Ovary (tissue), 9 donors: ENCODE measurements around the gene IKZF1. TPM values are rescaled to one million over a fixed set of nuclear protein-coding genes. Genes with fewer than 3 reads are reported as not detected.

Experiments
- DNase-seq, 5 donors: peaks; one replicate each; pipeline ENCODE4 v3.0.0-alpha.2; 2019 to 2020
- H3K27ac ChIP-seq, 2 donors: fragments of 200-600 bp; one replicate each; pipeline versions ENCODE4 v1.5.1 to v1.8.0; 2019 to 2022
- H3K27me3 ChIP-seq: fragments of 200-600 bp; one replicate; pipeline ENCODE4 v1.8.0; 2022
- H3K36me3 ChIP-seq: fragments of 200-600 bp; sonication (generic); one replicate; pipeline ENCODE4 v1.5.1; 2019
- H3K4me1 ChIP-seq: one replicate; pipeline ENCODE4 v1.8.1; 2013; ENCODE audit warnings: mild to moderate bottlenecking, moderate library complexity; ENCODE audit not compliant: insufficient read depth
- H3K4me3 ChIP-seq: fragments of 200-600 bp; sonication (generic); one replicate; pipeline ENCODE4 v1.5.1; 2017
- H3K9me3 ChIP-seq, 2 donors: fragments of 200-600 bp in 1 of 2; sonication (generic) in 1 of 2; one replicate each; pipeline versions ENCODE4 v1.5.1 to v1.8.1; 2013 to 2019; ENCODE audit warnings: mild to moderate bottlenecking in 1 of 2, moderate library complexity in 1 of 2
- EP300 ChIP-seq: sonication (generic); formaldehyde crosslinking; IDR thresholded peaks from one replicate; pipeline ENCODE4 v1.6.1; 2017; ENCODE audit warnings: antibody characterized with exemption
- POLR2A ChIP-seq: fragments of 450-650 bp; IDR thresholded peaks from one replicate; pipeline ENCODE4 v1.6.1; 2017; ENCODE audit warnings: antibody characterized with exemption, mild to moderate bottlenecking, moderate library complexity
- WGBS, 3 donors: extraction: QIAGEN DNeasy Blood & Tissue Kit in 1 of 3; methylation state at CpG; one replicate each; pipeline versions ENCODE4 v1.1.5 to v1.1.7; 2013 to 2017; 5-methylcytosine and 5-hydroxymethylcytosine counted together
- intact Hi-C, 4 donors: fragments of 100-400 bp; cut with DNase I; formaldehyde crosslinking; loops; one replicate each; pipeline versions ENCODE4 v1.11.0 to v1.15.1; 2022 to 2023
- polyA plus RNA-seq, 2 donors: library from polyadenylated mRNA; stranded (reverse); fragments of 200-250 nt in 1 of 2; fragments of 350-450 nt in 1 of 2; fragmentation: Illumina TruSeq in 1 of 2; extraction: RNeasy Lipid Tissue Mini Kit (QIAGEN cat#74804) in 1 of 2; gene quantifications; one replicate each; pipeline ENCODE4 v1.2.3, GENCODE V29; 2013 to 2014
- total RNA-seq, 7 donors: library from RNA; depleted of rRNA in 2 of 7; stranded (reverse); fragments of >200 nt in 2 of 7; fragmentation: NEBNext Ultra II Directional in 3 of 7; extraction: Animal tissue kit (Norgen Biotek cat#: 25700) in 3 of 7; gene quantifications; one replicate each; pipeline versions ENCODE4 v1.1.0 to v1.2.4, GENCODE V29; 2016 to 2023
- TF ChIP-seq, protein P1 (sequence below), 3 donors: fragments of 450-650 bp in 2 of 3; fragments of 200-600 bp in 1 of 3; IDR thresholded peaks; one replicate each; pipeline versions ENCODE4 v1.5.1 to v1.8.0; 2016 to 2022; ENCODE audit warnings: antibody characterized with exemption in 3 of 3, mild to moderate bottlenecking in 1 of 3
- donor health status: DM: no; HTN: no; CAD: no; lungs with moderate emphysema.
- donor health status: DM: no; HTN: no; CAD: no.
- donor health status: Bipolar disorder and iron deficiency.
- donor health status: DM: yes; HTN: yes; CAD: no.
- donor health status: DM: no; HTN: no; CAD: no.
- donor health status: DM: yes; HTN: yes; CAD: no.

Gene IKZF1
- total and polyA plus RNA-seq, 9 donors: 0.59 to 7.5 (median 3.3) TPM

DNA sequence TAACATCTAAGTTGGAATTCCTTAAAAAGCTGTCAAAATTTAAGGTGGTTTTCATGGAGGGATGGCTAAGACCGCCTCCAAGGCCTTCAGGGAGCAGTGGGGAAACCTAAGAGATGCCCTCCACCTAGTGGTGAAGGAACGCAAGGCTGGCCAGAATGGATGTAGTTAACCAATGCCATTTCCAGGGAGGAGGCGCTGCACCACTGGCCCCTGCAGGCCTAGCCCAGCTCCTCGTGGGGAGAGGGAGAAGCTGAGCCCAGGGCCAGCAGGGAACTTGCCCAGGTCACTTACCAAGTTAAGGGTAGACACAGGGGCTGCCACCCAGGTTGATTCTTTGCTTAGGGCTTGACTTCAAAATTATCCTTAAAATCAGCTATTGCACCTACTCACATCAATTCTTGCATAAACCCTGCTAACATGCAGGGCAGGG lies 113.6 kb downstream of the IKZF1 start:
- DNase-seq: peak; percentile 17 to 47 (median 38)
- no peak overlapping the region for H3K4me3 ChIP-seq
- no peaks in the 10 kb centered on the region for H3K36me3 ChIP-seq
- TF ChIP-seq EP300: no peak
- TF ChIP-seq, protein P1, sequence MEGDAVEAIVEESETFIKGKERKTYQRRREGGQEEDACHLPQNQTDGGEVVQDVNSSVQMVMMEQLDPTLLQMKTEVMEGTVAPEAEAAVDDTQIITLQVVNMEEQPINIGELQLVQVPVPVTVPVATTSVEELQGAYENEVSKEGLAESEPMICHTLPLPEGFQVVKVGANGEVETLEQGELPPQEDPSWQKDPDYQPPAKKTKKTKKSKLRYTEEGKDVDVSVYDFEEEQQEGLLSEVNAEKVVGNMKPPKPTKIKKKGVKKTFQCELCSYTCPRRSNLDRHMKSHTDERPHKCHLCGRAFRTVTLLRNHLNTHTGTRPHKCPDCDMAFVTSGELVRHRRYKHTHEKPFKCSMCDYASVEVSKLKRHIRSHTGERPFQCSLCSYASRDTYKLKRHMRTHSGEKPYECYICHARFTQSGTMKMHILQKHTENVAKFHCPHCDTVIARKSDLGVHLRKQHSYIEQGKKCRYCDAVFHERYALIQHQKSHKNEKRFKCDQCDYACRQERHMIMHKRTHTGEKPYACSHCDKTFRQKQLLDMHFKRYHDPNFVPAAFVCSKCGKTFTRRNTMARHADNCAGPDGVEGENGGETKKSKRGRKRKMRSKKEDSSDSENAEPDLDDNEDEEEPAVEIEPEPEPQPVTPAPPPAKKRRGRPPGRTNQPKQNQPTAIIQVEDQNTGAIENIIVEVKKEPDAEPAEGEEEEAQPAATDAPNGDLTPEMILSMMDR (IDR thresholded peaks at IDR 0.05): peak in 2 of 3 donors; percentile 25 to 29
- no peak overlapping the region for H3K27ac ChIP-seq
- H3K27me3 ChIP-seq: no peaks in the 10 kb centered on the region
- H3K4me1 ChIP-seq: no peaks in the 10 kb centered on the region
- 3 to 14% (median 6%) methylated on average over 4 of the region's 4 CpGs for WGBS, 3 donors
- no peaks in the 10 kb centered on the region for H3K9me3 ChIP-seq
- intact Hi-C loops: no loop called here

DNA sequence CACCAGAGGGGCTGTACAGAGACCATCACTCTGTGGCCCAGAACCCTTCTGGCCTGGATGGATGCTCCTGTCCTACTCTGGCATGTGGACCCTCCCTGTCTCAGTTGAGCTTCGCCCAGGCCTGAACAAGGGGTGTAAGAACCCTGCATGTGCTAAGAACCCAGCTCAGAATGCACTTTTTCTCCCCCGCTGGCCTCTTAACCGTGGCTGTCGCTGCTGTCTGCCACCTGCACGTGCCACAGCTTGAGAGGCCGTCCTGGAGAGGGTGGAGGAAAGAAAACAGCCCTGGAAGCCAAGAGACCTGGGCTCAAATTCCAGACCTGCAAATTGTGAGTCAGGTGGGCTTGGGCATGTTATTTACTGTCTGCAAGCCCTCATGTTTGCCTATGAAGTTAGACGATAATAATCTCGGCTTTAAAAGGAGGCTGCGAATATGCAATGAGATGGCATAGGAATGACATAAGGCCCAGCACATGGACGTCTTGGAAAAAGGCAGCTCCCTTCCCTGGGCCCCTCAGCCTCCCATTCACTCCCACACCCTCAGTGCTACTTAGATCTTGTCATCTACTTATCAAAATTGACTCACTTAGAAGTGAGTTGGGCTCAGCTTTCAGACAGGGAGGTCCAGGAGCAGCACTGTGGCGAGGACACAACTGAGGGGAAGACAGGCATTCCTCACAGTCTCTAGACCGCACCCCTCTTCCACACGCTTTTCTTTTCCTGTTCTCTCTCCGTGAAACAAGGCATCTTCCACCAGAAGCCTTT lies 114.2 kb downstream of the IKZF1 start:
- TF ChIP-seq, protein P1 (IDR thresholded peaks at IDR 0.05): no peak
- TF ChIP-seq POLR2A (no peak), EP300 (no peak)
- Histone ChIP-seq H3K9me3 (no peaks in the 10 kb centered on the region), H3K27ac (no peak overlapping the region), H3K4me3 (no peak overlapping the region), H3K4me1 (no peaks in the 10 kb centered on the region), H3K27me3 (no peaks in the 10 kb centered on the region), H3K36me3 (no peaks in the 10 kb centered on the region)
- intact Hi-C loops: no loop called here
- WGBS, 3 donors: 65 to 70% (median 66%) methylated on average over 14 of the region's 14 CpGs
- no peak for DNase-seq

DNA sequence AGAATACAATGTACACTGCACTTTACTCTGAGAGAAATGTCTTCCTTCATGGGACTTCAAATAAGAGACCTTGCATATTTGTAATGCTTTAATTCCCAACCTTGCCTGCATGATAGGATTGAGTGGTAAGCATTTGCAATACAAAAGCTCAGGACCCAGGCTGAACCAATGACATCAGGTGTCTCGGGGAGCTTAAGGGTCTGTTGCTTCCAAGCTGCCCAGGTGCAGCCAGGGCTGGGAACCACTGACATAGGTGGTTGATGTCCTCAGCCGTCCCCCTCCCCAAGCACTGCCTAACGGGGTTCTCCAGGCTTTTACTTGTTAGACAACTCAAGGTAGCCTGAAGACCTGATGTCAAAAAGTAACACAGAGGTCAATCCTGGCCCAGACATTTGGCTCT lies 116.5 kb downstream of the IKZF1 start:
- DNase-seq: no peak
- H3K4me1 ChIP-seq: no peaks in the 10 kb centered on the region
- H3K9me3 ChIP-seq: no peaks in the 10 kb centered on the region
- H3K4me3 ChIP-seq: no peak overlapping the region
- intact Hi-C loops: no loop called here
- WGBS, 3 donors: 77 to 92% (median 78%) methylated on average over 3 of the region's 3 CpGs
- TF ChIP-seq EP300: no peak
- TF ChIP-seq, protein P1 (IDR thresholded peaks at IDR 0.05): no peak
- no peak for TF ChIP-seq POLR2A
- no peak overlapping the region for H3K27ac ChIP-seq
- H3K27me3 ChIP-seq: no peaks in the 10 kb centered on the region
- no peaks in the 10 kb centered on the region for H3K36me3 ChIP-seq

DNA sequence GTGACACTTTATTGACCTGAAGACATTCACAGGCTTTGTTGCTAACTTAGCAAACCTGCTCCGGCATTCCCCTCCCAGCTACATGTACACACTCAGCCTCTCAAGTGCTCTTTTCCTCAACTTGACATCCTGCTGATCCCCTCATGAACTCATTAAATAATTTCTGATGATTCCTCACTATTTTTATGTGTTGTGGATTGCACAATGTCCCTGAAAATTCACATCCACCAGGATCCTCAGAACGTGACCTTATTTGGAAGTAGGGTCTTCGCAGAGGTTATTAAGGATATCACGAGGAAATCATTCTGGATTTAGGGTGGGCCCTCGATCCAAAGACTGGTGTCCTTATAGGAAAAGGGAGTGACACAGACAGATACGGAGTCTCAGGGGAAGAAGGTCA lies 118.3 kb downstream of the IKZF1 start:
- no peak overlapping the region for H3K4me3 ChIP-seq
- 80 to 92% (median 89%) methylated on average over 6 of the region's 6 CpGs for WGBS, 3 donors
- DNase-seq: no peak
- H3K4me1 ChIP-seq: no peaks in the 10 kb centered on the region
- no peaks in the 10 kb centered on the region for H3K36me3 ChIP-seq
- no peaks in the 10 kb centered on the region for H3K9me3 ChIP-seq
- H3K27me3 ChIP-seq: no peaks in the 10 kb centered on the region
- H3K27ac ChIP-seq: no peak overlapping the region
- intact Hi-C loops: no loop called here
- TF ChIP-seq, protein P1 (IDR thresholded peaks at IDR 0.05): no peak
- TF ChIP-seq POLR2A: no peak
